ENCODE measurements around the gene SLC35A1. TPM values are rescaled to one million over a fixed set of nuclear protein-coding genes. Genes with fewer than 3 reads are reported as not detected.

SLC35A1 gene
- total and polyA plus RNA-seq, 2 of the 8 experiments (the other 6 are each of a cell fraction or from before 2014, with no cell fraction given) = 4.7 to 9.2 TPM

DNA sequence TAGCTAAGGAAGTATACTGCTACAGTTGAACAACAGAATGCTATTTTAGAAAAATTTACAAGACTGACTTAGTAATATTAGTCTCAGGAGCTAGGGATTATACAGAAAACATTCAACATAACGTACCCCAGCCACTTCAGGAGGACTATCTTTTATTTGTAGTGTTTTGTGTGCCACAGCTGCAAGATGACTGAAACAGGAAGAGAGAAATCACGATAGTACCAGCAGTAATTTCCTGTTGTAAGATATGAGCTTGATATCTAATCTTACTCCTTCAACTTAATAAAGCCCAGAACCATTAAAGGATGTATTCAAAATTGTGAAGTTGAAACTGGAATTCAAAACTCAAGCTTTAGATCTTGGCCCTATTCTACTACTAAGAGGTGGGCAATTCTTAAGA is 42.1 kb downstream of the SLC35A1 start:
- Histone ChIP-seq H3K4me1 (replicated peaks in 1 of 4; ENCODE audit: control insufficient read depth in 3 of 4, insufficient read depth in 4 of 4, low read length in 3 of 4) (no peaks in the 10 kb centered on the region), H3K4me3 (ENCODE audit: extremely low read depth in 1 of 4, insufficient read depth in 2 of 4, low read depth in 3 of 4, low read length in 4 of 4) (no peak overlapping the region), H3K4ac (replicated peaks; ENCODE audit: insufficient read length, low read depth, low read length) (no peak overlapping the region), H2BK20ac (ENCODE audit: low read length) (no peak overlapping the region), H2BK12ac (ENCODE audit: low read depth, low read length) (no peak overlapping the region), H3K79me1 (ENCODE audit: low read depth, low read length) (no peaks in the 10 kb centered on the region), H2BK5ac (ENCODE audit: low read depth, low read length) (no peak overlapping the region), H3K36me3 (ENCODE audit: control insufficient read depth in 2 of 4, insufficient read depth in 4 of 4, low read length in 3 of 4) (peaks cover 10 to 83% (median 41%) of the 10 kb centered on the region in 4 experiments; a peak in 7 of 8 replicates), H3K4me2 (ENCODE audit: insufficient read depth in 1 of 2, low read depth in 2 of 2, low read length in 2 of 2) (no peak overlapping the region), H2BK15ac (ENCODE audit: low read length) (no peak overlapping the region), H2AK5ac (ENCODE audit: low read depth, low read length) (no peak overlapping the region), H3K23me2 (ENCODE audit: low read depth, low read length) (no peaks in the 10 kb centered on the region), H4K91ac (replicated peaks; ENCODE audit: insufficient read length, low read length) (no peak overlapping the region), H3K9ac (replicated peaks in 1 of 4; ENCODE audit: extremely low read depth in 1 of 4, low read depth in 3 of 4, low read length in 3 of 4) (no peak overlapping the region), H3K14ac (ENCODE audit: insufficient read length) (no peak overlapping the region), H3K9me3 (ENCODE audit: insufficient read depth in 2 of 2, low read depth in 1 of 2, low read length in 1 of 2) (no peaks in the 10 kb centered on the region), H3K27ac (ENCODE audit: low read depth, low read length) (no peak overlapping the region), H3K79me2 (ENCODE audit: control insufficient read depth in 1 of 2, insufficient read depth in 2 of 2, low read length in 2 of 2) (no peaks in the 10 kb centered on the region), H2AFZ (ENCODE audit: low read length) (no peak overlapping the region), H4K8ac (ENCODE audit: extremely low read depth, insufficient read depth, low read length) (no peak overlapping the region), H3K56ac (replicated peaks; ENCODE audit: insufficient read length, low read depth, low read length) (no peak overlapping the region), H3K27me3 (replicated peaks in 1 of 4; ENCODE audit: control insufficient read depth in 3 of 4, extremely low read depth in 1 of 4, insufficient read depth in 3 of 4, low read length in 3 of 4) (no peaks in the 10 kb centered on the region), H2BK120ac (replicated peaks; ENCODE audit: low read depth, low read length) (no peak overlapping the region), H3K23ac (ENCODE audit: insufficient read length) (no peak overlapping the region), H4K20me1 (replicated peaks in 1 of 2; ENCODE audit: control insufficient read depth in 1 of 2, insufficient read depth in 2 of 2, low read length in 2 of 2) (no peaks in the 10 kb centered on the region), H3K18ac (ENCODE audit: extremely low read depth, low read length) (no peak overlapping the region), H4K5ac (ENCODE audit: insufficient read length, low read depth, low read length) (no peak overlapping the region)
- POLR2A ChIA-PET (ENCODE audit: partially characterized antibody) = interaction anchor here (1.2 kb wide), 1 partner anchor 8 kb away, joined by 3 read pairs; no protein-coding TSS in a partner anchor
- no peak for FAIRE-seq
- CTCF ChIA-PET (ENCODE audit: partially characterized antibody) = interaction anchor here (0.6 to 1.9 kb wide), 3 partner anchors 24 to 1639 kb away, joined by 3 to 8 read pairs (median 3); no protein-coding TSS in a partner anchor
- WGBS, 2 experiments (ENCODE audit: extremely low coverage in 1 of 2, insufficient coverage in 1 of 2, insufficient read length in 1 of 2, insufficient replicate concordance in 2 of 2, low coverage in 1 of 2, low lambda C conversion rate in 2 of 2, missing lambda C conversion rate in 1 of 2) = 88% methylated on average over 2 of the region's 2 CpGs; no CpG with 5 or more reads in 1 of the 2 experiments
- no peak for DNase-seq (ENCODE audit: low read depth in 1 of 2, low spot score in 2 of 2)
- TF ChIP-seq, protein P1, sequence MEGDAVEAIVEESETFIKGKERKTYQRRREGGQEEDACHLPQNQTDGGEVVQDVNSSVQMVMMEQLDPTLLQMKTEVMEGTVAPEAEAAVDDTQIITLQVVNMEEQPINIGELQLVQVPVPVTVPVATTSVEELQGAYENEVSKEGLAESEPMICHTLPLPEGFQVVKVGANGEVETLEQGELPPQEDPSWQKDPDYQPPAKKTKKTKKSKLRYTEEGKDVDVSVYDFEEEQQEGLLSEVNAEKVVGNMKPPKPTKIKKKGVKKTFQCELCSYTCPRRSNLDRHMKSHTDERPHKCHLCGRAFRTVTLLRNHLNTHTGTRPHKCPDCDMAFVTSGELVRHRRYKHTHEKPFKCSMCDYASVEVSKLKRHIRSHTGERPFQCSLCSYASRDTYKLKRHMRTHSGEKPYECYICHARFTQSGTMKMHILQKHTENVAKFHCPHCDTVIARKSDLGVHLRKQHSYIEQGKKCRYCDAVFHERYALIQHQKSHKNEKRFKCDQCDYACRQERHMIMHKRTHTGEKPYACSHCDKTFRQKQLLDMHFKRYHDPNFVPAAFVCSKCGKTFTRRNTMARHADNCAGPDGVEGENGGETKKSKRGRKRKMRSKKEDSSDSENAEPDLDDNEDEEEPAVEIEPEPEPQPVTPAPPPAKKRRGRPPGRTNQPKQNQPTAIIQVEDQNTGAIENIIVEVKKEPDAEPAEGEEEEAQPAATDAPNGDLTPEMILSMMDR (IDR thresholded peaks at IDR 0.05; ENCODE audit: control extremely low read depth in 1 of 3, insufficient read depth in 1 of 3, low read depth in 1 of 3, low read length in 3 of 3) = no peak
- TF ChIP-seq ZNF274 (IDR thresholded peaks at IDR 0.05; ENCODE audit: borderline replicate concordance, extremely low read depth, low read length) (no peak), PHF8 (conservative IDR thresholded peaks at IDR 0.05; ENCODE audit: low read depth, low read length) (no peak), SRF (IDR thresholded peaks at IDR 0.05; ENCODE audit: low read depth, low read length) (no peak), TBP (IDR thresholded peaks at IDR 0.05; ENCODE audit: low read depth, low read length) (no peak), POLR2AphosphoS5 (IDR thresholded peaks at IDR 0.05; ENCODE audit: low read depth, low read length) (no peak), GABPA (IDR thresholded peaks at IDR 0.05; ENCODE audit: borderline replicate concordance, insufficient read depth, low read length) (no peak)

Measured in H1 (cell line).